ENCODE data around the gene SETBP1.

The SETBP1 gene

GRCh38 chr18:45050712-45051601, 370.3 kb downstream of the SETBP1 start:
- Histone ChIP-seq H3K36me3 (no peaks in the 10 kb centered on the region), H3K9me3 (no peaks in the 10 kb centered on the region), H3K4me3 (ENCODE audit: low read depth, low read length) (no peak overlapping the region), H3K27me3 (no peaks in the 10 kb centered on the region), H3K4me1 (no peaks in the 10 kb centered on the region)
- no peak for TF ChIP-seq CTCF (IDR thresholded peaks at IDR 0.05; ENCODE audit: low read depth, low read length)
- no peak for DNase-seq

- H3K4me1 ChIP-seq, result no peaks in the 10 kb centered on the region
- H3K9me3 ChIP-seq, result no peaks in the 10 kb centered on the region
- no peak for DNase-seq
- no peak overlapping the region for H3K4me3 ChIP-seq (ENCODE audit: low read depth, low read length)
- no peaks in the 10 kb centered on the region for H3K27me3 ChIP-seq
- TF ChIP-seq CTCF (IDR thresholded peaks at IDR 0.05; ENCODE audit: low read depth, low read length), result no peak
- no peaks in the 10 kb centered on the region for H3K36me3 ChIP-seq
Observed at GRCh38 chr18:45054636-45055035, 373.9 kb downstream of the SETBP1 start.

- no peaks in the 10 kb centered on the region for H3K27me3 ChIP-seq
- no peaks in the 10 kb centered on the region for H3K4me1 ChIP-seq
- no peaks in the 10 kb centered on the region for H3K36me3 ChIP-seq
- H3K9me3 ChIP-seq, result no peaks in the 10 kb centered on the region
- no peak for TF ChIP-seq CTCF (IDR thresholded peaks at IDR 0.05; ENCODE audit: low read depth, low read length)
- H3K4me3 ChIP-seq (ENCODE audit: low read depth, low read length), result no peak overlapping the region
- no peak for DNase-seq
Observed at GRCh38 chr18:45055811-45056210, 375.1 kb downstream of the SETBP1 start.

GRCh38 chr18:45056926-45057325, 376.2 kb downstream of the SETBP1 start:
- TF ChIP-seq CTCF (IDR thresholded peaks at IDR 0.05; ENCODE audit: low read depth, low read length), result no peak
- no peaks in the 10 kb centered on the region for H3K9me3 ChIP-seq
- H3K27me3 ChIP-seq, result no peaks in the 10 kb centered on the region
- H3K36me3 ChIP-seq, result no peaks in the 10 kb centered on the region
- no peak for DNase-seq
- no peak overlapping the region for H3K4me3 ChIP-seq (ENCODE audit: low read depth, low read length)
- no peaks in the 10 kb centered on the region for H3K4me1 ChIP-seq

- H3K27me3 ChIP-seq, result no peaks in the 10 kb centered on the region
- H3K9me3 ChIP-seq, result no peaks in the 10 kb centered on the region
- H3K4me1 ChIP-seq, result no peaks in the 10 kb centered on the region
- no peak for DNase-seq
- no peak for TF ChIP-seq CTCF (IDR thresholded peaks at IDR 0.05; ENCODE audit: low read depth, low read length)
- H3K36me3 ChIP-seq, result no peaks in the 10 kb centered on the region
- no peak overlapping the region for H3K4me3 ChIP-seq (ENCODE audit: low read depth, low read length)
Observed at GRCh38 chr18:45057955-45058600, 377.4 kb downstream of the SETBP1 start.

- DNase-seq, result no peak
- Histone ChIP-seq H3K4me1 (no peaks in the 10 kb centered on the region), H3K36me3 (no peaks in the 10 kb centered on the region), H3K4me3 (ENCODE audit: low read depth, low read length) (no peak overlapping the region), H3K27me3 (no peaks in the 10 kb centered on the region), H3K9me3 (no peaks in the 10 kb centered on the region)
- TF ChIP-seq CTCF (IDR thresholded peaks at IDR 0.05; ENCODE audit: low read depth, low read length), result no peak
Observed at GRCh38 chr18:45059695-45060094, 379.0 kb downstream of the SETBP1 start.
